Tibial artery (tissue), 4 donors: ENCODE measurements around the gene ZNF428.
"Not testable (repeated sequence)": the region's sequence is repeated elsewhere in the genome, so short reads cannot be mapped to it uniquely, and the experiment has no call there.

Source experiments
- DNase-seq, 2 donors: peaks; one replicate each; pipeline ENCODE4 v3.0.0-alpha.2; 2019
- H3K27ac ChIP-seq, 2 donors: fragments of 200-600 bp; sonication (generic) in 1 of 2; 1 replicate in 1 of 2; 2 replicates in 1 of 2; pipeline ENCODE4 v1.5.1; 2018 to 2019; ENCODE audit warnings: mild to moderate bottlenecking in 1 of 2
- H3K27me3 ChIP-seq, 2 donors: fragments of 200-600 bp; sonication (generic) in 1 of 2; one replicate each; pipeline versions ENCODE4 v1.5.1 to v1.6.0; 2016 to 2019
- H3K36me3 ChIP-seq, 3 donors: fragments of 200-600 bp; sonication (generic) in 2 of 3; one replicate each; pipeline ENCODE4 v1.5.1; 2016 to 2019; ENCODE audit warnings: mild to moderate bottlenecking in 2 of 3
- H3K4me1 ChIP-seq, 4 donors: fragments of 200-600 bp; sonication (generic) in 2 of 4; 1 replicate in 3 of 4; 2 replicates in 1 of 4; pipeline ENCODE4 v1.5.1; 2016 to 2019
- H3K4me3 ChIP-seq, 2 donors: fragments of 200-600 bp; sonication (generic) in 1 of 2; 1 replicate in 1 of 2; 2 replicates in 1 of 2; pipeline ENCODE4 v1.5.1; 2018 to 2019; ENCODE audit warnings: mild to moderate bottlenecking in 2 of 2
- H3K9me3 ChIP-seq, 3 donors: fragments of 200-600 bp; sonication (generic) in 1 of 3; one replicate each; pipeline ENCODE4 v1.5.1; 2016 to 2019
- intact Hi-C: fragments of 100-400 bp; cut with DNase I; formaldehyde crosslinking; loops from one replicate; pipeline ENCODE4 v1.15.0; 2023; ENCODE audit warnings: low total_unique reads
- TF ChIP-seq, protein P1 (sequence below), 2 experiments: fragments of 200-600 bp in 1 of 2; fragments of 450-650 bp in 1 of 2; IDR thresholded peaks; one replicate each; pipeline ENCODE4 v1.5.1; 2017 to 2019; ENCODE audit warnings: antibody characterized with exemption in 2 of 2, mild to moderate bottlenecking in 1 of 2, moderate library complexity in 1 of 2

The ZNF428 gene

GRCh38 chr19:43589277-43589676, 30.2 kb downstream of the ZNF428 start:
- H3K36me3 ChIP-seq = peaks cover 16 to 57% (median 25%) of the 10 kb centered on the region in 3 donors

DNA sequence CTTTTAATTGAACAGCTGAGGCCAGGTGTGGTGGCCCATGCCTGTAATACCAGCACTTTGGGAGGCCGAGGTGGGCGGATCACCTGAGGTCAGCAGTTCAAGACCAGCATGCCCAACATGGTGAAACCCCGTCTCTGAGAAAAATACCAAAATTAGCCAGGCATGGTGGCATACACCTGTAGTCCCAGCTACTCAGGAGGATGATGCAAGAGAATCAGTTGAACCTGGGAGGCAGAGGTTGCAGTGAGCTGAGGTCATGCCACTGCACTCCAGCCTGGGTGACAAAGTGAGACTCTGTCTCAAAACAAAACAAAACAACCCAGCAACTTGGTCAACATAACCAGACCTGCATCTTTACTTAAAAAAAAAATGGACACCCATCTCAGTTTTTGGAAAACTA, 32.4 kb downstream of the ZNF428 start:
- H3K27me3 ChIP-seq, H3K4me3 ChIP-seq, H3K4me1 ChIP-seq, intact Hi-C loops, H3K9me3 ChIP-seq, DNase-seq, H3K27ac ChIP-seq: not testable (repeated sequence)
- H3K36me3 ChIP-seq = peaks cover 3 to 34% (median 7%) of the 10 kb centered on the region in 3 donors

More at GRCh38 chr19:43589277-43589676, 30.2 kb downstream of the ZNF428 start:
- Histone ChIP-seq H3K4me1 (peaks cover 0 to 14% (median 11%) of the 10 kb centered on the region in 4 donors), H3K9me3 (no peaks in the 10 kb centered on the region), H3K27ac (no peak overlapping the region), H3K27me3 (no peaks in the 10 kb centered on the region), H3K4me3 (no peak overlapping the region)
- intact Hi-C loops = no loop called here
- DNase-seq = no peak
- TF ChIP-seq, protein P1, sequence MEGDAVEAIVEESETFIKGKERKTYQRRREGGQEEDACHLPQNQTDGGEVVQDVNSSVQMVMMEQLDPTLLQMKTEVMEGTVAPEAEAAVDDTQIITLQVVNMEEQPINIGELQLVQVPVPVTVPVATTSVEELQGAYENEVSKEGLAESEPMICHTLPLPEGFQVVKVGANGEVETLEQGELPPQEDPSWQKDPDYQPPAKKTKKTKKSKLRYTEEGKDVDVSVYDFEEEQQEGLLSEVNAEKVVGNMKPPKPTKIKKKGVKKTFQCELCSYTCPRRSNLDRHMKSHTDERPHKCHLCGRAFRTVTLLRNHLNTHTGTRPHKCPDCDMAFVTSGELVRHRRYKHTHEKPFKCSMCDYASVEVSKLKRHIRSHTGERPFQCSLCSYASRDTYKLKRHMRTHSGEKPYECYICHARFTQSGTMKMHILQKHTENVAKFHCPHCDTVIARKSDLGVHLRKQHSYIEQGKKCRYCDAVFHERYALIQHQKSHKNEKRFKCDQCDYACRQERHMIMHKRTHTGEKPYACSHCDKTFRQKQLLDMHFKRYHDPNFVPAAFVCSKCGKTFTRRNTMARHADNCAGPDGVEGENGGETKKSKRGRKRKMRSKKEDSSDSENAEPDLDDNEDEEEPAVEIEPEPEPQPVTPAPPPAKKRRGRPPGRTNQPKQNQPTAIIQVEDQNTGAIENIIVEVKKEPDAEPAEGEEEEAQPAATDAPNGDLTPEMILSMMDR (IDR thresholded peaks at IDR 0.05) = no peak

GRCh38 chr19:43586346-43586745, 33.1 kb downstream of the ZNF428 start:
- Histone ChIP-seq H3K36me3 (peaks cover 0 to 27% (median 5%) of the 10 kb centered on the region in 3 donors), H3K27ac (no peak overlapping the region), H3K4me1 (peaks cover 0 to 5% (median 2%) of the 10 kb centered on the region in 4 donors), H3K9me3 (no peaks in the 10 kb centered on the region), H3K27me3 (no peaks in the 10 kb centered on the region), H3K4me3 (no peak overlapping the region)
- TF ChIP-seq, protein P1 (IDR thresholded peaks at IDR 0.05) = no peak
- intact Hi-C loops = no loop called here
- no peak for DNase-seq

GRCh38 chr19:43584484-43584883, 34.9 kb downstream of the ZNF428 start:
- DNase-seq = no peak

DNA sequence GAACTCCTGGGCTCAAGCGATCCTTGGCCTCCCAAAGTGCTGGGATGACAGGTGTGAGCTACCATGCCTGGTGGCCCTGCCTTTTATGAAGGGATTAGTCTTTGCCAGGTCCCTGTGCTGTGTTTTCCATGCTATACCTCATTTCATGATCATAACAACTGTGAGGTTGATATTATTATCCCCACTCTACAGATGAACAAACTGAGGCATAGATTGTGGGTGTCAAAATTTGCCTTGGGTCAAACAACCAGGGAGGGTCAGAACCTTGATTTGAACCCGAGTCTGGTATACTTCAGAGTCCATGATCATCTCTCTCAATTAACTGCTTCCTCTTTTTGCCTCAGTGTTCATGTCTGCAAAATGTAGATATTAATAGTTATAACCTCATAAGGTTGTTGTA, 36.9 kb downstream of the ZNF428 start:
- no peaks in the 10 kb centered on the region for H3K36me3 ChIP-seq
- H3K4me1 ChIP-seq = peaks cover 0 to 16% (median 3%) of the 10 kb centered on the region in 4 donors
- TF ChIP-seq, protein P1 (IDR thresholded peaks at IDR 0.05) = no peak

More at GRCh38 chr19:43584484-43584883, 34.9 kb downstream of the ZNF428 start:
- Histone ChIP-seq H3K27ac (no peak overlapping the region), H3K36me3 (peaks cover 0 to 9% (median 0%) of the 10 kb centered on the region in 3 donors), H3K9me3 (no peaks in the 10 kb centered on the region), H3K4me3 (no peak overlapping the region), H3K4me1 (peaks cover 0 to 16% (median 3%) of the 10 kb centered on the region in 4 donors), H3K27me3 (no peaks in the 10 kb centered on the region)
- intact Hi-C loops = no loop called here
- TF ChIP-seq, protein P1 (IDR thresholded peaks at IDR 0.05) = no peak

GRCh38 chr19:43581467-43581866, 38.0 kb downstream of the ZNF428 start:
- H3K4me3 ChIP-seq = peak overlapping the region; percentile 47 to 49
- peaks cover 0 to 16% (median 3%) of the 10 kb centered on the region in 4 donors for H3K4me1 ChIP-seq
- TF ChIP-seq, protein P1 (IDR thresholded peaks at IDR 0.05) = no peak
- H3K9me3 ChIP-seq = no peaks in the 10 kb centered on the region
- peak overlapping the region in 1 of 2 donors; percentile 65 for H3K27ac ChIP-seq
- H3K36me3 ChIP-seq = no peaks in the 10 kb centered on the region
- intact Hi-C loops = no loop called here
- no peak for DNase-seq
- no peaks in the 10 kb centered on the region for H3K27me3 ChIP-seq

More for the DNA sequence above, 36.9 kb downstream of the ZNF428 start:
- no peaks in the 10 kb centered on the region for H3K27me3 ChIP-seq
- intact Hi-C loops = no loop called here
- DNase-seq = no peak
- H3K4me3 ChIP-seq = no peak overlapping the region
- no peaks in the 10 kb centered on the region for H3K9me3 ChIP-seq
- no peak overlapping the region for H3K27ac ChIP-seq
